ENCODE data around the gene IGSF11.

IGSF11 gene

DNA sequence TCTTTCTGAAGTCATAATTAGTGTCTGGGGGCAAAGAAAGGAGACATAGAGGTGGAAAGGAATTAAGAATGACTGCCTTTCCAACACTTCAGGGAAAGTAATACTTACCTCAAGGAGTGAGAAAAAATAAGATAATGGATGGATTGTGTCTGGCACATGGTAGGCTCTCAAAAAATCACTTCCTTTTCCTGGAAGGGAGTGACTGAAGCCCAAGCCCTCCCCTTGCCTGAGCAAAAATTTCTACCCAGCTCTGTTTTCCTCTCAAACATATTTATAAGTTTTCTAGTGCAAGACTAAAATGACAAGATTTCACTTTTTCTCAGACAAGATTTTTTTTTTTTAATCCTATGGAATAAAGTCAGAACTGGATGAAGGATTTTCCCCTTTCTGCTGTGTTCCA is 145.0 kb downstream of the IGSF11 start:
- TF ChIP-seq POLR2AphosphoS5 (IDR thresholded peaks at IDR 0.05; ENCODE audit: low read depth) (no peak), CTCF (IDR thresholded peaks at IDR 0.05; ENCODE audit: insufficient read depth, low read length) (no peak), SPI1 (IDR thresholded peaks at IDR 0.05; ENCODE audit: borderline replicate concordance, low read depth) (no peak), GABPA (IDR thresholded peaks at IDR 0.05; ENCODE audit: low read depth) (no peak)
- TF ChIP-seq, protein P1, sequence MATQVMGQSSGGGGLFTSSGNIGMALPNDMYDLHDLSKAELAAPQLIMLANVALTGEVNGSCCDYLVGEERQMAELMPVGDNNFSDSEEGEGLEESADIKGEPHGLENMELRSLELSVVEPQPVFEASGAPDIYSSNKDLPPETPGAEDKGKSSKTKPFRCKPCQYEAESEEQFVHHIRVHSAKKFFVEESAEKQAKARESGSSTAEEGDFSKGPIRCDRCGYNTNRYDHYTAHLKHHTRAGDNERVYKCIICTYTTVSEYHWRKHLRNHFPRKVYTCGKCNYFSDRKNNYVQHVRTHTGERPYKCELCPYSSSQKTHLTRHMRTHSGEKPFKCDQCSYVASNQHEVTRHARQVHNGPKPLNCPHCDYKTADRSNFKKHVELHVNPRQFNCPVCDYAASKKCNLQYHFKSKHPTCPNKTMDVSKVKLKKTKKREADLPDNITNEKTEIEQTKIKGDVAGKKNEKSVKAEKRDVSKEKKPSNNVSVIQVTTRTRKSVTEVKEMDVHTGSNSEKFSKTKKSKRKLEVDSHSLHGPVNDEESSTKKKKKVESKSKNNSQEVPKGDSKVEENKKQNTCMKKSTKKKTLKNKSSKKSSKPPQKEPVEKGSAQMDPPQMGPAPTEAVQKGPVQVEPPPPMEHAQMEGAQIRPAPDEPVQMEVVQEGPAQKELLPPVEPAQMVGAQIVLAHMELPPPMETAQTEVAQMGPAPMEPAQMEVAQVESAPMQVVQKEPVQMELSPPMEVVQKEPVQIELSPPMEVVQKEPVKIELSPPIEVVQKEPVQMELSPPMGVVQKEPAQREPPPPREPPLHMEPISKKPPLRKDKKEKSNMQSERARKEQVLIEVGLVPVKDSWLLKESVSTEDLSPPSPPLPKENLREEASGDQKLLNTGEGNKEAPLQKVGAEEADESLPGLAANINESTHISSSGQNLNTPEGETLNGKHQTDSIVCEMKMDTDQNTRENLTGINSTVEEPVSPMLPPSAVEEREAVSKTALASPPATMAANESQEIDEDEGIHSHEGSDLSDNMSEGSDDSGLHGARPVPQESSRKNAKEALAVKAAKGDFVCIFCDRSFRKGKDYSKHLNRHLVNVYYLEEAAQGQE (IDR thresholded peaks at IDR 0.05; ENCODE audit: insufficient replicate concordance, low read depth): no peak
- H3K27ac ChIP-seq (replicated peaks): no peak overlapping the region
- H3K4me3 ChIP-seq (replicated peaks; ENCODE audit: insufficient read depth, low read length): no peak overlapping the region
- no peaks in the 10 kb centered on the region for H3K27me3 ChIP-seq (ENCODE audit: insufficient read depth, poor library complexity, severe bottlenecking)
- DNase-seq (ENCODE audit: low read depth in 1 of 2, low spot score in 1 of 2): no peak

- TF ChIP-seq GABPA (IDR thresholded peaks at IDR 0.05; ENCODE audit: low read depth) (no peak), SPI1 (IDR thresholded peaks at IDR 0.05; ENCODE audit: borderline replicate concordance, low read depth) (no peak), POLR2AphosphoS5 (IDR thresholded peaks at IDR 0.05; ENCODE audit: low read depth) (no peak), CTCF (IDR thresholded peaks at IDR 0.05; ENCODE audit: insufficient read depth, low read length) (no peak)
- TF ChIP-seq, protein P1 (IDR thresholded peaks at IDR 0.05; ENCODE audit: insufficient replicate concordance, low read depth): no peak
- H3K27me3 ChIP-seq (ENCODE audit: insufficient read depth, poor library complexity, severe bottlenecking): no peaks in the 10 kb centered on the region
- no peak overlapping the region for H3K27ac ChIP-seq (replicated peaks)
- no peak overlapping the region for H3K4me3 ChIP-seq (replicated peaks; ENCODE audit: insufficient read depth, low read length)
- DNase-seq (ENCODE audit: low read depth in 1 of 2, low spot score in 1 of 2): no peak
These were observed 147.9 kb downstream of the IGSF11 start for GRCh38 chr3:118886708-118887107.

GRCh38 chr3:118884748-118885206 is 149.9 kb downstream of the IGSF11 start:
- TF ChIP-seq, protein P1 (IDR thresholded peaks at IDR 0.05; ENCODE audit: insufficient replicate concordance, low read depth): no peak
- no peak for TF ChIP-seq POLR2AphosphoS5 (IDR thresholded peaks at IDR 0.05; ENCODE audit: low read depth)
- TF ChIP-seq GABPA (IDR thresholded peaks at IDR 0.05; ENCODE audit: low read depth): no peak
- peak; percentile 82 for TF ChIP-seq CTCF (IDR thresholded peaks at IDR 0.05; ENCODE audit: insufficient read depth, low read length)
- TF ChIP-seq SPI1 (IDR thresholded peaks at IDR 0.05; ENCODE audit: borderline replicate concordance, low read depth): no peak
- Histone ChIP-seq H3K27ac (replicated peaks) (no peak overlapping the region), H3K4me3 (replicated peaks; ENCODE audit: insufficient read depth, low read length) (no peak overlapping the region), H3K27me3 (ENCODE audit: insufficient read depth, poor library complexity, severe bottlenecking) (no peaks in the 10 kb centered on the region)
- DNase-seq (ENCODE audit: low read depth in 1 of 2, low spot score in 1 of 2): peak in 1 of 2 experiments; percentile 54
